ENCODE data around the gene FAR2.

GRCh38 chr12:29176941-29177340 lies 27.9 kb downstream of the FAR2 start:
- TF ChIP-seq POLR2A (IDR thresholded peaks at IDR 0.05): no peak
- TF ChIP-seq, protein P1, sequence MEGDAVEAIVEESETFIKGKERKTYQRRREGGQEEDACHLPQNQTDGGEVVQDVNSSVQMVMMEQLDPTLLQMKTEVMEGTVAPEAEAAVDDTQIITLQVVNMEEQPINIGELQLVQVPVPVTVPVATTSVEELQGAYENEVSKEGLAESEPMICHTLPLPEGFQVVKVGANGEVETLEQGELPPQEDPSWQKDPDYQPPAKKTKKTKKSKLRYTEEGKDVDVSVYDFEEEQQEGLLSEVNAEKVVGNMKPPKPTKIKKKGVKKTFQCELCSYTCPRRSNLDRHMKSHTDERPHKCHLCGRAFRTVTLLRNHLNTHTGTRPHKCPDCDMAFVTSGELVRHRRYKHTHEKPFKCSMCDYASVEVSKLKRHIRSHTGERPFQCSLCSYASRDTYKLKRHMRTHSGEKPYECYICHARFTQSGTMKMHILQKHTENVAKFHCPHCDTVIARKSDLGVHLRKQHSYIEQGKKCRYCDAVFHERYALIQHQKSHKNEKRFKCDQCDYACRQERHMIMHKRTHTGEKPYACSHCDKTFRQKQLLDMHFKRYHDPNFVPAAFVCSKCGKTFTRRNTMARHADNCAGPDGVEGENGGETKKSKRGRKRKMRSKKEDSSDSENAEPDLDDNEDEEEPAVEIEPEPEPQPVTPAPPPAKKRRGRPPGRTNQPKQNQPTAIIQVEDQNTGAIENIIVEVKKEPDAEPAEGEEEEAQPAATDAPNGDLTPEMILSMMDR (IDR thresholded peaks at IDR 0.05): no peak

All from testis (tissue), 2 donors.